SK-N-SH (cell line): ENCODE measurements around the gene TMEM132D. TPM values are rescaled to one million over a fixed set of nuclear protein-coding genes. Genes with fewer than 3 reads are reported as not detected.

Experiments
- CTCF ChIA-PET: fragments of 300-600, 350-600 bp; formaldehyde crosslinking; extraction: SDS; loops from one replicate; lab custom pipeline; 2021; lab: Yijun Ruan, JAX
- POLR2A ChIA-PET: fragments of 350-600 bp; sonication (Branson Sonifier 250); formaldehyde crosslinking; extraction: SDS; loops from one replicate; lab custom pipeline; 2020; ENCODE audit warnings: antibody characterized with exemption, inconsistent platforms; lab: Yijun Ruan, JAX
- DNase-seq: peaks from one replicate; pipeline ENCODE4 v3.0.0; 2012
- H2AFZ ChIP-seq: fragments of 200-600 bp; sonication (generic); 2 replicates; pipeline ENCODE4 v1.8.1; 2016; ENCODE audit warnings: antibody characterized with exemption, mild to moderate bottlenecking, low read depth
- H3F3A ChIP-seq: fragments of 200-600 bp; sonication (generic); replicated peaks from 2 replicates; pipeline ENCODE3; 2016; ENCODE audit warnings: antibody characterized with exemption, mild to moderate bottlenecking; ENCODE audit not compliant: insufficient read depth
- H3K27ac ChIP-seq, 2 experiments: fragments of 200-500 bp in 1 of 2; fragments of 200-600 bp in 1 of 2; sonication (Bioruptor generic) in 1 of 2; sonication (generic), shearing (Covaris generic) in 1 of 2; 2 replicates each; pipeline versions ENCODE4 v1.5.1 to v1.6.1; 2014 to 2016; ENCODE audit warnings: low read depth in 2 of 2, inconsistent platforms in 1 of 2, low read length in 1 of 2, mild to moderate bottlenecking in 1 of 2, mixed read lengths in 1 of 2
- H3K27me3 ChIP-seq: fragments of 200-600 bp; sonication (generic), shearing (Covaris generic); 2 replicates; pipeline ENCODE4 v1.6.1; 2016; ENCODE audit warnings: mixed run types; ENCODE audit not compliant: insufficient read depth
- H3K36me3 ChIP-seq, 2 experiments: fragments of 200-500 bp in 1 of 2; fragments of 200-600 bp in 1 of 2; sonication (Bioruptor generic) in 1 of 2; sonication (generic) in 1 of 2; replicated peaks in 1 of 2; 2 replicates each; pipeline versions ENCODE3 to v1.5.1; 2014 to 2016; ENCODE audit warnings: low read length in 1 of 2, mild to moderate bottlenecking in 1 of 2; ENCODE audit not compliant: insufficient read depth in 2 of 2, control insufficient read depth in 1 of 2
- H3K4me1 ChIP-seq, 2 experiments: fragments of 200-500 bp in 1 of 2; fragments of 200-600 bp in 1 of 2; sonication (Bioruptor generic) in 1 of 2; sonication (generic), shearing (Covaris generic) in 1 of 2; 2 replicates each; pipeline versions ENCODE4 v1.5.1 to v1.6.1; 2014 to 2016; ENCODE audit warnings: low read depth in 1 of 2, low read length in 1 of 2, mixed run types in 1 of 2; ENCODE audit not compliant: insufficient read depth in 2 of 2, control insufficient read depth in 1 of 2
- H3K4me2 ChIP-seq: fragments of 200-600 bp; sonication (generic), shearing (Covaris generic); 2 replicates; pipeline ENCODE4 v1.6.1; 2017; ENCODE audit warnings: mixed run types
- H3K4me3 ChIP-seq, 2 experiments: fragments of 200-500 bp in 1 of 2; fragments of 200-600 bp in 1 of 2; sonication (Bioruptor generic) in 1 of 2; sonication (generic), shearing (Covaris generic) in 1 of 2; 2 replicates each; pipeline versions ENCODE4 v1.5.1 to v1.8.1; 2014 to 2016; ENCODE audit warnings: low read depth in 2 of 2, inconsistent platforms in 1 of 2, low read length in 1 of 2, mild to moderate bottlenecking in 1 of 2, mixed read lengths in 1 of 2, moderate library complexity in 1 of 2
- H3K79me2 ChIP-seq: fragments of 200-600 bp; sonication (generic); 2 replicates; pipeline ENCODE4 v1.8.1; 2017; ENCODE audit warnings: mild to moderate bottlenecking; ENCODE audit not compliant: insufficient read depth
- H3K9ac ChIP-seq: fragments of 200-600 bp; sonication (generic); 2 replicates; pipeline ENCODE4 v1.6.1; 2017; ENCODE audit warnings: mixed run types
- H3K9me2 ChIP-seq: fragments of 200-600 bp; sonication (generic); 2 replicates; pipeline ENCODE4 v1.6.1; 2017; ENCODE audit warnings: mixed run types
- H3K9me3 ChIP-seq: fragments of 200-600 bp; sonication (generic); 2 replicates; pipeline ENCODE4 v1.6.1; 2017; ENCODE audit warnings: mixed run types, mild to moderate bottlenecking, moderate library complexity
- H4K20me1 ChIP-seq: fragments of 200-600 bp; sonication (generic); 2 replicates; pipeline ENCODE4 v1.6.1; 2017; ENCODE audit warnings: mild to moderate bottlenecking, mixed run types; ENCODE audit not compliant: insufficient read depth
- CTCF ChIP-seq: fragments of 200-600 bp; sonication (generic); IDR thresholded peaks from 2 replicates; pipeline ENCODE4 v1.6.1; 2017; ENCODE audit warnings: antibody characterized with exemption, mild to moderate bottlenecking, moderate library complexity
- ELF1 ChIP-seq: IDR thresholded peaks from 2 replicates; pipeline ENCODE4 v1.4.0; 2012
- EP300 ChIP-seq, 2 experiments: IDR thresholded peaks; 2 replicates each; pipeline versions ENCODE4 v1.4.0 to v1.6.1; 2012; ENCODE audit warnings: borderline replicate concordance in 1 of 2, low read depth in 1 of 2, low read length in 1 of 2
- EZH2phosphoT487 ChIP-seq: fragments of 200-600 bp; sonication (generic); IDR thresholded peaks from 2 replicates; pipeline ENCODE4 v1.6.1; 2017; ENCODE audit warnings: low read depth, mixed run types, mild to moderate bottlenecking, antibody characterized with exemption, moderate library complexity, borderline replicate concordance
- FOXM1 ChIP-seq: IDR thresholded peaks from 2 replicates; pipeline ENCODE4 v1.4.0; 2012; ENCODE audit warnings: low read depth, mild to moderate bottlenecking
- GABPA ChIP-seq: IDR thresholded peaks from 2 replicates; pipeline ENCODE4 v1.4.0; 2012; ENCODE audit warnings: low read depth, mild to moderate bottlenecking
- MAX ChIP-seq: IDR thresholded peaks from 2 replicates; pipeline ENCODE4 v1.4.0; 2012; ENCODE audit warnings: low read depth
- MEF2A ChIP-seq: IDR thresholded peaks from 2 replicates; pipeline ENCODE4 v1.4.0; 2012; ENCODE audit warnings: low read depth, borderline replicate concordance
- NFIC ChIP-seq: IDR thresholded peaks from 2 replicates; pipeline ENCODE4 v1.4.0; 2012; ENCODE audit warnings: borderline replicate concordance
- NRF1 ChIP-seq: IDR thresholded peaks from 2 replicates; pipeline ENCODE4 v1.6.1; 2012; ENCODE audit warnings: low read depth, mild to moderate bottlenecking, low read length
- POLR2AphosphoS5 ChIP-seq: IDR thresholded peaks from 2 replicates; pipeline ENCODE4 v1.6.1; 2012; ENCODE audit warnings: low read depth, low read length
- RAD21 ChIP-seq: IDR thresholded peaks from 2 replicates; pipeline ENCODE4 v1.6.1; 2012; ENCODE audit warnings: mild to moderate bottlenecking, low read length
- RCOR1 ChIP-seq: fragments of 150-350 bp; IDR thresholded peaks from 2 replicates; pipeline ENCODE4 v1.6.1; 2017; ENCODE audit warnings: antibody characterized with exemption, low read length
- RFX5 ChIP-seq: IDR thresholded peaks from 2 replicates; pipeline ENCODE4 v1.6.1; 2012; ENCODE audit warnings: mild to moderate bottlenecking, improper control_type of control experiment, low read length
- TEAD4 ChIP-seq: IDR thresholded peaks from 2 replicates; pipeline ENCODE4 v1.4.0; 2012; ENCODE audit warnings: mild to moderate bottlenecking, borderline replicate concordance; ENCODE audit not compliant: insufficient read depth
- USF1 ChIP-seq: IDR thresholded peaks from 2 replicates; pipeline ENCODE4 v1.4.0; 2012; ENCODE audit warnings: low read depth, borderline replicate concordance
- WGBS: methylation state at CpG from one replicate; pipeline ENCODE4 v1.1.6; 2017; ENCODE audit warnings: low lambda C conversion rate; 5-methylcytosine and 5-hydroxymethylcytosine counted together
- polyA plus RNA-seq, 3 experiments: library from polyadenylated mRNA; depleted of rRNA; stranded (reverse); fragments of >200 nt; gene quantifications; 2 replicates each; pipeline ENCODE4 v1.2.3, GENCODE V29; 2012
- TF ChIP-seq, protein P1 (sequence below): fragments of 150-350 bp; IDR thresholded peaks from 2 replicates; pipeline ENCODE4 v1.6.1; 2016; ENCODE audit warnings: mild to moderate bottlenecking, low read depth, low read length

TMEM132D gene
- polyA plus RNA-seq, 1 of the 3 experiments (the other 2 are of a cell fraction), result not detected

GRCh38 chr12:129335773-129336172, 568.1 kb downstream of the TMEM132D start:
- Histone ChIP-seq H3K9ac (no peak overlapping the region), H3K4me1 (no peaks in the 10 kb centered on the region), H3K27ac (no peak overlapping the region), H3K4me3 (no peak overlapping the region), H3K79me2 (no peaks in the 10 kb centered on the region), H2AFZ (no peak overlapping the region), H3K9me2 (no peaks in the 10 kb centered on the region), H3K4me2 (no peak overlapping the region)
- ChIA-PET CTCF (no interaction called here), POLR2A (no interaction called here)
- no peak for DNase-seq
- TF ChIP-seq, protein P1, sequence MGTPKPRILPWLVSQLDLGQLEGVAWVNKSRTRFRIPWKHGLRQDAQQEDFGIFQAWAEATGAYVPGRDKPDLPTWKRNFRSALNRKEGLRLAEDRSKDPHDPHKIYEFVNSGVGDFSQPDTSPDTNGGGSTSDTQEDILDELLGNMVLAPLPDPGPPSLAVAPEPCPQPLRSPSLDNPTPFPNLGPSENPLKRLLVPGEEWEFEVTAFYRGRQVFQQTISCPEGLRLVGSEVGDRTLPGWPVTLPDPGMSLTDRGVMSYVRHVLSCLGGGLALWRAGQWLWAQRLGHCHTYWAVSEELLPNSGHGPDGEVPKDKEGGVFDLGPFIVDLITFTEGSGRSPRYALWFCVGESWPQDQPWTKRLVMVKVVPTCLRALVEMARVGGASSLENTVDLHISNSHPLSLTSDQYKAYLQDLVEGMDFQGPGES, result no peak
- no peak for TF ChIP-seq EZH2phosphoT487
- TF ChIP-seq, all 33 proteins: peak for 0
- no peaks in the 10 kb centered on the region for H3K27me3 ChIP-seq
- no peaks in the 10 kb centered on the region for H4K20me1 ChIP-seq
- H3K9me3 ChIP-seq, result no peaks in the 10 kb centered on the region
- H3F3A ChIP-seq, result no peaks in the 10 kb centered on the region
- no peaks in the 10 kb centered on the region for H3K36me3 ChIP-seq

- Histone ChIP-seq H3F3A (no peaks in the 10 kb centered on the region), H3K79me2 (no peaks in the 10 kb centered on the region), H3K36me3 (no peaks in the 10 kb centered on the region), H3K4me3 (no peak overlapping the region), H3K9ac (no peak overlapping the region), H3K4me1 (no peaks in the 10 kb centered on the region), H3K27me3 (no peaks in the 10 kb centered on the region), H3K9me2 (no peaks in the 10 kb centered on the region), H4K20me1 (no peaks in the 10 kb centered on the region), H3K27ac (no peak overlapping the region), H2AFZ (no peak overlapping the region), H3K9me3 (no peaks in the 10 kb centered on the region), H3K4me2 (no peak overlapping the region)
- no peak for DNase-seq
- no peak for TF ChIP-seq NRF1
- no peak for TF ChIP-seq USF1
- no peak for TF ChIP-seq RFX5
- TF ChIP-seq MEF2A, result no peak
- 26% methylated on average over 2 of the region's 2 CpGs for WGBS
- POLR2A ChIA-PET, result no interaction called here
- CTCF ChIA-PET, result no interaction called here
Measured at GRCh38 chr12:129332286-129332685, 571.5 kb downstream of the TMEM132D start.

GRCh38 chr12:129331356-129332085, 572.3 kb downstream of the TMEM132D start:
- WGBS, result 6% methylated on average over 7 of the region's 7 CpGs
- Histone ChIP-seq H3K79me2 (no peaks in the 10 kb centered on the region), H3K27ac (no peak overlapping the region), H3K9me3 (no peaks in the 10 kb centered on the region), H3K9ac (no peak overlapping the region), H3K27me3 (no peaks in the 10 kb centered on the region), H3K4me1 (no peaks in the 10 kb centered on the region), H4K20me1 (no peaks in the 10 kb centered on the region), H3K4me2 (no peak overlapping the region), H3K4me3 (no peak overlapping the region), H2AFZ (no peak overlapping the region), H3F3A (no peaks in the 10 kb centered on the region), H3K9me2 (no peaks in the 10 kb centered on the region), H3K36me3 (no peaks in the 10 kb centered on the region)
- ChIA-PET POLR2A (no interaction called here), CTCF (no interaction called here)
- DNase-seq, result no peak
- no peak for TF ChIP-seq NFIC
- no peak for TF ChIP-seq POLR2AphosphoS5
- no peak for TF ChIP-seq CTCF
- no peak for TF ChIP-seq MAX
- no peak for TF ChIP-seq ELF1
- no peak for TF ChIP-seq EP300 (IDR thresholded peaks at IDR 0.05; ENCODE audit: borderline replicate concordance in 1 of 2, low read depth in 1 of 2, low read length in 1 of 2)
- TF ChIP-seq TEAD4, result no peak
- no peak for TF ChIP-seq GABPA
- no peak for TF ChIP-seq RCOR1
- no peak for TF ChIP-seq RAD21
- no peak for TF ChIP-seq FOXM1
